Left forelimb (tissue), 1 donor: Measurements from ENCODE around the gene BCAS1.

Experiments
- DNase-seq: peaks from one replicate; pipeline ENCODE4 v3.0.0-alpha.2; 2018; ENCODE audit warnings: low spot score

Gene BCAS1

GRCh38 chr20:53923566-53924369 lies 146.6 kb downstream of the BCAS1 start:
- DNase-seq = no peak

GRCh38 chr20:53922901-53923314 lies 147.5 kb downstream of the BCAS1 start:
- DNase-seq = no peak

GRCh38 chr20:53921443-53921973 lies 148.9 kb downstream of the BCAS1 start:
- no peak for DNase-seq

GRCh38 chr20:53920647-53921245 lies 149.6 kb downstream of the BCAS1 start:
- DNase-seq = no peak

- no peak for DNase-seq
Measured at GRCh38 chr20:53919886-53920285, 150.5 kb downstream of the BCAS1 start.

- DNase-seq = no peak
Measured at GRCh38 chr20:53918949-53919361, 151.4 kb downstream of the BCAS1 start.

GRCh38 chr20:53918020-53918311 lies 152.4 kb downstream of the BCAS1 start:
- no peak for DNase-seq

- no peak for DNase-seq
Measured at GRCh38 chr20:53917145-53918019, 153.0 kb downstream of the BCAS1 start.

- no peak for DNase-seq
Measured at GRCh38 chr20:53916173-53916512, 154.3 kb downstream of the BCAS1 start.

GRCh38 chr20:53915446-53916172 lies 154.8 kb downstream of the BCAS1 start:
- DNase-seq = peak; percentile 93

GRCh38 chr20:53914781-53915445 lies 155.5 kb downstream of the BCAS1 start:
- DNase-seq = no peak

- DNase-seq = no peak
Measured at GRCh38 chr20:53914091-53914780, 156.2 kb downstream of the BCAS1 start.

- no peak for DNase-seq
Measured at GRCh38 chr20:53911301-53911700, 159.1 kb downstream of the BCAS1 start.

GRCh38 chr20:53910351-53911002 lies 159.9 kb downstream of the BCAS1 start:
- DNase-seq = no peak

- DNase-seq = no peak
Measured at GRCh38 chr20:53907968-53908751, 162.2 kb downstream of the BCAS1 start.

GRCh38 chr20:53905820-53906191 lies 164.6 kb downstream of the BCAS1 start:
- DNase-seq = no peak

GRCh38 chr20:53905019-53905819 lies 165.2 kb downstream of the BCAS1 start:
- no peak for DNase-seq

GRCh38 chr20:53904261-53904660 lies 166.1 kb downstream of the BCAS1 start:
- DNase-seq = no peak

- no peak for DNase-seq
Measured at GRCh38 chr20:53903652-53903987, 166.8 kb downstream of the BCAS1 start.
